ENCODE data around the gene HSPA1A.

HSPA1A gene

GRCh38 chr6:31865205-31866118, 50.1 kb downstream of the HSPA1A start:
- no peak for DNase-seq

Data from NCI-H226 (cell line).